HG02588 (cell line): ENCODE measurements around the gene TM4SF18.
A peak's percentile ranks its signal among the peaks of the same experiment; 100 is the strongest.

Experiments
- ATAC-seq: cut with Tn5 transposase; IDR thresholded peaks from one replicate; pipeline ENCODE4 v1.9.1; 2021; ENCODE audit warnings: mild to moderate bottlenecking, moderate library complexity; ENCODE audit not compliant: unreplicated experiment

The TM4SF18 gene

GRCh38 chr3:149331396-149331795, 2.0 kb downstream of the TM4SF18 start:
- ATAC-seq: no peak

- ATAC-seq: no peak
Measured at GRCh38 chr3:149330609-149331331, 2.7 kb downstream of the TM4SF18 start.

DNA sequence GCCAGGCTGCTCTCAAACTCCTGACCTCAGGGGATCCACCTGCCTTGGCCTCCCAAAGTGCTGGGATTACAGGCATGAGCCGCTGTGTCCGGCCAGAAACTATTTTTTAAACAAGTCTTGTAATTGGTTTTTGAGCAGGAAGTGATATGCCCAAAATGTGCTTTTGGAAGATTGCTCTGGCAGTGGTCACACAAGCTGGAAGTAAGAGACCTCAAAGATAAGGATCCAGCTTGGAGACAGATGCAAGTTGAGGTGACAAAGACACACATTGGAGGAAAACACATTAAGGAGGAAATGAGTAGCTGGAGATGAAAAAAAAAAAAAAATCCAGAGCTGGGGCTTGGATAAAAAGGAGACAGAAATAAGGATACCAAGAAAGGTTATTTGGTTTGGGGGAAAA, 6.3 kb downstream of the TM4SF18 start:
- no peak for ATAC-seq

- ATAC-seq: no peak
Measured at GRCh38 chr3:149325581-149325980, 7.9 kb downstream of the TM4SF18 start.

DNA sequence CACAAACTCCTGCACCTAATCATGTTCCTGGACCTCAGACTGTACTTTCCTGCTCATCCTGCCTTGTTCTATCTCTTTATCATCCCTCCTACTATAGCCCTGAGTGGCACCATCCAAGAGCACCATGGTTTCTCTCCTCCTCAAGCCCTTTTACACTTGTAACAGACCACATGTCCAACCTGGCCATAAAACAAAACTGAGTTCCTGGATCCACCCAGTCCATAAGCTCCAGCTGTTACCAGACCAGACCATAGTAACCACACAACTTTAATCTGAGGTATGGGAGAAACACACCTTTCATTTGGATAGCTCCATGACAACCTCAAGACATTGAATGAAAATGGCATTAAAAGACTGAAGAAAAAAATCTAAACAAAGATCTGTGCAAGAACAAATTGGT, 9.1 kb downstream of the TM4SF18 start:
- no peak for ATAC-seq

DNA sequence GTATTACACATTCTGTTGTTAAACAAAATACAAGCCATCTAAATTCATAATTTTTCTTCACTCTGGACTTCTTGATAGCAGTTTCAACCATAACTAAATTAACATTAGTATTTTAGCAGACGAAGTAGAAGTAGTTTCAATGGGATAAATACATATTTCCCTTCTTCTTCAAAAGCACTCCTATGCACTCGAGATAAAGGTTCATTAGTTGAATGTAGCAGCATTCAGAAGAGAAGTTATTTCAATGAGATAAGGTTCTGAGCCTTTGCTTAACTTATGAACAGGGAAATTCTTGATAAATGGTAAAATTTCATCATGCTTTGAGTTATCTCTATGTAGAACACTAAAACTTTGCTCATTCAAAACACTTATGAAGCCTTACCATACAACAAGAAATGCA, 11.8 kb downstream of the TM4SF18 start:
- ATAC-seq: no peak

DNA sequence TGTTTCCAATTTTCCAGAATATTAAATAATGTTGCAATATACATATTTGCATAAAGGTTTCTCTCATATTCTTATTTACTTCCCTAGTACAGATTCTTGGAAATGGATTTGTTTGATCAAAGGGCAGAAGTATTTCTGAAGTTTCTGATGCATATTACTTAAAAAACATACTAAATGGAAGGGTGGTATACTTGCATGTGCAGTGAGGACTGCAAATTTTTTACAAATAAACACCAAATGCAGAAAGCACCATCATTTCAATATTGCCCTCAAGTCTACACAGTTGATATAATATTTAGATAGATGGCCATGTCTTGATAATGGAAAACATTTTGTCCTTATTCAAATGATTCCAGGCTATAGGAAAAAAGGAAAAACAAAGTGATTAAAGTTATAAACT, 12.3 kb downstream of the TM4SF18 start:
- ATAC-seq: no peak

GRCh38 chr3:149319750-149320149, 13.7 kb downstream of the TM4SF18 start:
- ATAC-seq: no peak

GRCh38 chr3:149317072-149317471, 16.4 kb downstream of the TM4SF18 start:
- no peak for ATAC-seq

- no peak for ATAC-seq
Measured at GRCh38 chr3:149316437-149316836, 17.0 kb downstream of the TM4SF18 start.

DNA sequence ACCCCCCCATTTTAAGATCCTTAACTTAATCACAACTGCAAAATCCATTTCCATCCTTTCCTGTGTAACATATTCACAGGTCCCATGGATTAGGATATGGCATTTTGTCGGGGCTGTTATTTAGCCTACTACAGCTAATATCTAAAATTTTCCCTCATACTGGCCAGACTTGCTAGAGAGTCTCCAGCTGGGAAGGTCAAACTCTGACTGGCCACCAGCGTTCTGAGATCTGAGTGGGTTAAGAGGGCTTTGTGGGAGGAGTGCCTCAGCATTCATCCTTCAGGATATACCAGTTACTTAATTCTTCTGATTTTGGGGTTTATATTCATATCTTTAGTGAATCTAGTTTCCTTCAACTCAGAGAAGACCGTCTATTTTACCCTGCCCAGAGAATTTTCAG, 17.7 kb downstream of the TM4SF18 start:
- ATAC-seq: no peak

DNA sequence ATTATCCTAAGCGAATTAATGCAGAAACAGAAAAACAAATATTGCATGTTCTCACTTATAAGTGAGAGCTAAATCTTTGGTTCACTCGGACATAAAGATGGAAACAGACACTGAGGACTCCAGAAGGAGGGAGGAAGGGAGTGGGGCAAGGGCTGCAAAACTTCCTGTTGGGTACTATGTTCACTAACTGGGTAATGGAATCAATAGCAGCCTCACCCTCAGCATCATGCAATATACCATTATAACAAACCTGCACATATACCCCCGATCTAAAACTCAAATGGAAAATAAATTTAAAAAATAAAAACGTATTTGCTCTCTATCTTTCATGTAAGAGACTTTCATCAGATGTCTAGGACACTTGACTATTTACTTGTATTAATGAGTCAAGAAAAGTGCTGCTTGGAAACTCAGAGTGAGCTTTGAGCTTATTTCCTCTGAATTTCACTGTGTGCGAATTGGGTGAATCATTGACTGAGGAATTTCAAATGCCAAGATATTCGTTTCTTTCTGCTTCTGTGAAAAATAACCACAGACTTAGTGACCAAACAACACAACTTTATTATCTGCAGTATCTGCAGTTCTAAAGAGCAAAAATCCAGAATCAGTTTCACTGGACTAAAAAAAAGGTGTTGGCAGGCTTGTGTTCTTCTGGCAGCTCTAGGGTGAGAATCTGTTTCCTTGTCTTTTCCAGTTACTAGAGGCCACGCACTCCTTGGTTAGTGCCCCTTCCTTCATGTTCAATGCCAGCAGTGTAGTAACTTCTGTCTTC, 18.4 kb downstream of the TM4SF18 start:
- no peak for ATAC-seq

GRCh38 chr3:149313542-149313941, 19.9 kb downstream of the TM4SF18 start:
- no peak for ATAC-seq

GRCh38 chr3:149310796-149311534, 22.5 kb downstream of the TM4SF18 start:
- no peak for ATAC-seq

DNA sequence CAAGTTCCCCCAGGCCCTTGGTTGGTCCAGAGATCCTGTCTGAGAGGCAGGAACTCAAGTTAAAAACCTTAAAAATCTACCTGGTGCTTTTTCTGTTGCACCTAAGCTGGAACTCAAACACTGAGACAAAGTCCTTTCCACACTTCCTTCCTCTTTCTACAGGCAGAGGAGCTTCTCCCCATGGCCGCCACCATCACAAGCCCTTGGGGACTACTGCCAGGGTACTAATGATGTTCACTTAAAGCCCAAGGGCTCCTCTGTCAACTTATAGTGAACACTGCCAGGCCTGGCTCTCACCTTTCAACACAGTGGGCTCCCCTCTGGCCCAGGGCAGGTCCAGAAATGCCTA, 26.0 kb downstream of the TM4SF18 start:
- ATAC-seq: no peak

DNA sequence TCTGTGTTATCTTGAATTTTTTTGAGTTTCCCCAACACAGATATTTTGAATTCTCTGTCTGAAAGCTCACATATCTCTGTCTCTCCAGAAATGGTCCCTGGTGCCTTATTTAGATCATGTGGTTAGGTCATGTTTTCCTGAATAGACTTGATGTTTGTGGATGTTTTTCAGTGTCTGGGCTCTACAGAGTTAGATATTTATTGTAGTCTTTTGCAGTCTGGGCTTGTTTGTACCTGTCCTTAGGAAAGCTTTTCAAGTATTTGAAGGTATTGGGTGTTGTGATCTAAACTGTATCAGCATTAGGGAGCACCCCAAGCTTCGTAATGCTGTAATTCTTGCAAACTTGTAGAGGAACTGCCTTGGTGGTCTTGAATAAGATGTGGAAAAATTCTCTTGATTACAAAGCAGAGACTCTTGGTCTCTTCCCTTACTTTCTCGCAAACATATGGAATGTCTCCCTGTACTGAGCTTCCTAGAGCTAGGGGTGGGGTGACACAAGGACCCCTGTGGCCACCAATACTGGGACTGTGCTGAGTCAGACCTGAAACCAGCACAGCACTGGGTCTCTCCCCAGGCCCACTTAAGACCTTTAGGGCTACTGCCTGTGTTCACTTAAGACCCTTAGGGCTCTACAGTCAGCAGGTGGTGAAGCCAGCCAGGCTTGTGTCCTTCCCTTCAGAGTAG, 26.5 kb downstream of the TM4SF18 start:
- ATAC-seq: no peak

GRCh38 chr3:149305376-149305775, 28.1 kb downstream of the TM4SF18 start:
- ATAC-seq: no peak

- peak; percentile 80 for ATAC-seq
Measured at GRCh38 chr3:149299938-149300801, 33.3 kb downstream of the TM4SF18 start.

DNA sequence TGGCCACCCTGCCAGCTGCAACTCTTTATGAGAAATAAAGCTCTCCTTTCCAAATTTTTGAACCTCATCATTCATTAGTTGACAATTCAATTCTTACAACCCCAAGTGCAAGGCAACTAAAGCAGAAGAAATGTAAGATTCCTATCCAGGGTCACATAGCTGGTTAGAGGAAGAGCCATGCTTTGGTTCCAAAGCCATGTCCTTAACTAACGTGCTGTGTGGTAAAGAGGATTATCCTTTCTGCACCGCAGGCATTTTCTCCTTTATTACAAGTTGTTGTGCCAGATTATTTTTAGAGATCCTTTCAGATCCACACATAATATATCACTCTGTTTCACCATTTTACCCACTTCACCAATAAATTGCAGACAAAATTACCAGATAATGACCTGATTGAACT, 36.5 kb downstream of the TM4SF18 start:
- no peak for ATAC-seq

DNA sequence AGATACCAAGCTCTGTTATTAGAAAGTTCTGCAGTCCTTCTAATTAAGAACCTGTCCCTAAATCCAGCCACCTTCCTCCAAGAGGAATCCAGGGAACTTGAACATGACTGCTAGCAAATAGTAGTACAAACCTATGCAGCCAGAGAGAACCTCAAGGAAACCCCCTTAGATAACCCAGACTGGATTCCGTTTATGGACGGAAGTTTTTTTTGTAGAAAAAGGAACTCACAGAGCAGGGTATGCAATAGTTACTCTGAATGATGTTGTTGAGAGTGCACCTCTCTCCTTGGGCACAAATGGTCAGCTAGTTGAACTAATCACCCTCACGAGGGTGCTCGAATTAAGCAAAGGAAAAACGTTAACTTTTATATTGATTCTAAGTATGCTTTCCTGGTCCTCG, 40.8 kb downstream of the TM4SF18 start:
- ATAC-seq: no peak
